GM23248 (cell line): ENCODE results near the gene MCM3. TPM values are rescaled to one million over a fixed set of nuclear protein-coding genes. Genes with fewer than 3 reads are reported as not detected.

ENCODE experiments used
- DNase-seq: peaks from one replicate; pipeline ENCODE4 v3.0.0-alpha.2; 2015
- H2AFZ ChIP-seq: fragments of 200-600 bp; sonication (generic); 2 replicates; pipeline ENCODE4 v1.6.1; 2016; ENCODE audit warnings: antibody characterized with exemption
- H3F3A ChIP-seq: fragments of 200-600 bp; sonication (generic); 2 replicates; pipeline ENCODE4 v1.6.1; 2016; ENCODE audit warnings: mild to moderate bottlenecking, antibody characterized with exemption, mixed run types; ENCODE audit not compliant: insufficient read depth
- H3K27ac ChIP-seq: fragments of 200-600 bp; sonication (generic); 2 replicates; pipeline ENCODE4 v1.5.1; 2016; ENCODE audit warnings: mild to moderate bottlenecking
- H3K27me3 ChIP-seq: fragments of 200-600 bp; sonication (generic); replicated peaks from 2 replicates; pipeline ENCODE4 v1.6.1; 2016; ENCODE audit warnings: mild to moderate bottlenecking; ENCODE audit not compliant: insufficient read depth
- H3K36me3 ChIP-seq: fragments of 200-600 bp; sonication (generic); 2 replicates; pipeline ENCODE4 v1.6.1; 2016; ENCODE audit warnings: low read depth, mild to moderate bottlenecking
- H3K4me1 ChIP-seq: fragments of 200-600 bp; sonication (generic); 2 replicates; pipeline ENCODE4 v1.6.1; 2016; ENCODE audit warnings: mild to moderate bottlenecking; ENCODE audit not compliant: insufficient read depth
- H3K4me2 ChIP-seq: fragments of 200-600 bp; sonication (generic); one replicate; pipeline ENCODE4 v1.6.1; 2016; ENCODE audit warnings: mild to moderate bottlenecking; ENCODE audit not compliant: unreplicated experiment
- H3K4me3 ChIP-seq: fragments of 200-600 bp; sonication (generic); 2 replicates; pipeline ENCODE4 v1.5.1; 2016; ENCODE audit warnings: mild to moderate bottlenecking
- H3K79me2 ChIP-seq: fragments of 200-600 bp; sonication (generic); 2 replicates; pipeline ENCODE4 v1.6.1; 2016; ENCODE audit warnings: mild to moderate bottlenecking; ENCODE audit not compliant: insufficient read depth
- H3K9ac ChIP-seq: fragments of 200-600 bp; sonication (generic); 2 replicates; pipeline ENCODE4 v1.6.1; 2016; ENCODE audit warnings: mild to moderate bottlenecking
- H3K9me2 ChIP-seq: fragments of 200-600 bp; sonication (generic); 2 replicates; pipeline ENCODE4 v1.6.1; 2016; ENCODE audit warnings: mixed run types, mild to moderate bottlenecking, moderate library complexity; ENCODE audit not compliant: insufficient read depth
- H3K9me3 ChIP-seq: fragments of 200-600 bp; sonication (generic); one replicate; pipeline ENCODE4 v1.6.1; 2017; ENCODE audit warnings: low read depth
- H4K20me1 ChIP-seq: fragments of 200-600 bp; sonication (generic); 2 replicates; pipeline ENCODE4 v1.6.0; 2016; ENCODE audit not compliant: insufficient read depth
- EZH2 ChIP-seq: fragments of 200-600 bp; sonication (generic); IDR thresholded peaks from 2 replicates; pipeline ENCODE4 v1.6.1; 2018; ENCODE audit warnings: antibody characterized with exemption, mild to moderate bottlenecking; ENCODE audit not compliant: insufficient read depth, poor library complexity, severe bottlenecking
- EZH2phosphoT487 ChIP-seq: fragments of 200-600 bp; sonication (generic); IDR thresholded peaks from 2 replicates; pipeline ENCODE4 v1.6.1; 2018; ENCODE audit warnings: antibody characterized with exemption, moderate library complexity, mild to moderate bottlenecking, low read depth; ENCODE audit not compliant: insufficient read depth
- WGBS, 2 experiments: methylation state at CpG; one replicate each; pipeline ENCODE4 v1.1.6; 2015 to 2017; ENCODE audit warnings: low lambda C conversion rate in 2 of 2, low coverage in 1 of 2; ENCODE audit errors: missing lambda C conversion rate in 2 of 2; 5-methylcytosine and 5-hydroxymethylcytosine counted together
- in situ Hi-C: fragments of 300-500 bp; cut with MboI; formaldehyde crosslinking; loops from 2 replicates; pipeline ENCODE4 v1.15.0; 2020
- polyA plus RNA-seq: library from polyadenylated mRNA; unstranded; fragments of >200 nt; fragmentation: Nextera tagmentation; extraction: Ambion mirVana; gene quantifications from 2 replicates; pipeline ENCODE4 v1.2.1, GENCODE V29; 2016
- total RNA-seq: library from RNA; depleted of rRNA; stranded (reverse); fragments of >200 nt; shearing (Covaris generic); gene quantifications from 2 replicates; pipeline ENCODE4 v1.2.3, GENCODE V29; 2014

MCM3 gene
- total and polyA plus RNA-seq, 2 experiments from 2014 or later, result 29.8 to 41.8 TPM

GRCh38 chr6:52305948-52306767 lies 21.6 kb upstream of the MCM3 start:
- DNase-seq, result no peak
- WGBS, 2 experiments, result 72 to 76% methylated on average over 15 of the region's 15 CpGs
- in situ Hi-C loops, result no loop called here
- Histone ChIP-seq H3K9ac (no peak overlapping the region; the same call in 1 of the 2 replicates), H3K4me1 (peaks cover 20% of the 10 kb centered on the region), H2AFZ (peak overlapping the region; percentile 84), H4K20me1 (no peaks in the 10 kb centered on the region), H3K9me2 (no peaks in the 10 kb centered on the region), H3K27me3 (no peaks in the 10 kb centered on the region), H3K79me2 (no peaks in the 10 kb centered on the region), H3K36me3 (no peaks in the 10 kb centered on the region), H3K27ac (no peak overlapping the region), H3F3A (0 out of 2 replicates have a peak, but pooled peaks cover 9% of the 10 kb centered on the region), H3K4me2 (no peak overlapping the region), H3K4me3 (no peak overlapping the region), H3K9me3 (no peaks in the 10 kb centered on the region)
- TF ChIP-seq EZH2, result no peak
- TF ChIP-seq EZH2phosphoT487, result no peak

- Histone ChIP-seq H3K36me3 (no peaks in the 10 kb centered on the region), H3K4me2 (peak overlapping the region; percentile 87), H3K27me3 (no peaks in the 10 kb centered on the region), H3K9ac (peak overlapping the region; percentile 65), H3F3A (0 out of 2 replicates have a peak, but pooled peaks cover 9% of the 10 kb centered on the region), H3K4me1 (peaks cover 20% of the 10 kb centered on the region), H4K20me1 (no peaks in the 10 kb centered on the region), H3K4me3 (peak overlapping the region; percentile 48), H3K9me3 (no peaks in the 10 kb centered on the region), H3K27ac (peak overlapping the region; percentile 50), H3K9me2 (no peaks in the 10 kb centered on the region), H2AFZ (peak overlapping the region; percentile 84), H3K79me2 (no peaks in the 10 kb centered on the region)
- no peak for TF ChIP-seq EZH2
- no peak for TF ChIP-seq EZH2phosphoT487
- in situ Hi-C loops, result no loop called here
- 5 to 10% methylated on average over 6 of the region's 6 CpGs for WGBS, 2 experiments
- peak; percentile 29 for DNase-seq
Measured at GRCh38 chr6:52305411-52305810, 20.9 kb upstream of the MCM3 start.

GRCh38 chr6:52304983-52305390 lies 20.4 kb upstream of the MCM3 start:
- 0 out of 2 replicates have a peak, but pooled peaks cover 9% of the 10 kb centered on the region for H3F3A ChIP-seq
- peak overlapping the region; percentile 87 for H3K4me2 ChIP-seq
- H3K4me3 ChIP-seq, result peak overlapping the region; percentile 48
- H3K4me1 ChIP-seq, result peaks cover 20% of the 10 kb centered on the region
- no peaks in the 10 kb centered on the region for H4K20me1 ChIP-seq
- no peaks in the 10 kb centered on the region for H3K79me2 ChIP-seq
- peak overlapping the region; percentile 50 for H3K27ac ChIP-seq
- in situ Hi-C loops, result no loop called here
- no peaks in the 10 kb centered on the region for H3K36me3 ChIP-seq
- no peaks in the 10 kb centered on the region for H3K9me3 ChIP-seq
- H3K9ac ChIP-seq, result peak overlapping the region; percentile 65
- TF ChIP-seq EZH2 (no peak), EZH2phosphoT487 (no peak)
- peak; percentile 73 for DNase-seq
- WGBS, 2 experiments, result 0 to 5% methylated on average over 1 of the region's 1 CpG
- no peaks in the 10 kb centered on the region for H3K9me2 ChIP-seq
- H3K27me3 ChIP-seq, result no peaks in the 10 kb centered on the region
- peak overlapping the region; percentile 84 for H2AFZ ChIP-seq

GRCh38 chr6:52303178-52303577 lies 18.6 kb upstream of the MCM3 start:
- Histone ChIP-seq H3K27ac (no peak overlapping the region), H3K4me1 (peaks cover 20% of the 10 kb centered on the region), H3K79me2 (no peaks in the 10 kb centered on the region), H3K4me2 (no peak overlapping the region), H2AFZ (no peak overlapping the region), H3K9me3 (no peaks in the 10 kb centered on the region), H3K9ac (no peak overlapping the region), H4K20me1 (no peaks in the 10 kb centered on the region), H3K9me2 (no peaks in the 10 kb centered on the region), H3K27me3 (no peaks in the 10 kb centered on the region), H3K36me3 (no peaks in the 10 kb centered on the region), H3F3A (0 out of 2 replicates have a peak, but pooled peaks cover 9% of the 10 kb centered on the region), H3K4me3 (no peak overlapping the region)
- no peak for TF ChIP-seq EZH2
- TF ChIP-seq EZH2phosphoT487, result no peak
- WGBS, 2 experiments, result 81 to 95% methylated on average over 1 of the region's 1 CpG
- DNase-seq, result no peak
- in situ Hi-C loops, result no loop called here
